Neural crest cell (in vitro differentiated cells): ENCODE results near the gene ABCC8. TPM values are rescaled to one million over a fixed set of nuclear protein-coding genes. Genes with fewer than 3 reads are reported as not detected.

Source experiments
- DNase-seq: peaks from one replicate; pipeline ENCODE4 v3.0.0; 2021; ENCODE audit warnings: low read depth, mixed read lengths, low spot score
- H3K27ac Mint-ChIP-seq: one replicate; pipeline ENCODE4 v1.8.0; 2021; ENCODE audit warnings: mild to moderate bottlenecking, mixed read lengths; ENCODE audit not compliant: unreplicated experiment
- H3K27me3 Mint-ChIP-seq: 2 replicates; pipeline ENCODE4 v1.8.0; 2021; ENCODE audit warnings: low read depth, mild to moderate bottlenecking, mixed read lengths
- H3K36me3 Mint-ChIP-seq: 2 replicates; pipeline ENCODE4 v1.8.0; 2021; ENCODE audit warnings: low read depth, mild to moderate bottlenecking, mixed read lengths
- H3K4me1 Mint-ChIP-seq: 2 replicates; pipeline ENCODE4 v1.8.0; 2021; ENCODE audit warnings: mixed read lengths
- H3K4me3 Mint-ChIP-seq: one replicate; pipeline ENCODE4 v1.8.0; 2021; ENCODE audit warnings: mild to moderate bottlenecking, mixed read lengths
- H3K9me3 Mint-ChIP-seq: 2 replicates; pipeline ENCODE4 v1.8.0; 2021; ENCODE audit warnings: mixed read lengths
- total RNA-seq: library from RNA; stranded (reverse); gene quantifications from 2 replicates; pipeline ENCODE4 v1.2.1, GENCODE V29; 2021
- TF ChIP-seq, protein P1 (sequence below): fragments of 200-600 bp; sonication (generic); conservative IDR thresholded peaks from 2 replicates; pipeline ENCODE4 v1.5.0; 2021; ENCODE audit warnings: antibody characterized with exemption, mild to moderate bottlenecking

Gene ABCC8
- total RNA-seq, 1 donor from 2014 or later: 6.1 TPM

GRCh38 chr11:17378655-17379054 lies 98.0 kb downstream of the ABCC8 start:
- no peak overlapping the region for H3K4me3 Mint-ChIP-seq
- peaks cover 43% of the 10 kb centered on the region for H3K36me3 Mint-ChIP-seq
- no peaks in the 10 kb centered on the region for H3K4me1 Mint-ChIP-seq
- H3K9me3 Mint-ChIP-seq: peaks cover 6% of the 10 kb centered on the region
- H3K27me3 Mint-ChIP-seq: no peaks in the 10 kb centered on the region
- no peak overlapping the region for H3K27ac Mint-ChIP-seq
- TF ChIP-seq, protein P1, sequence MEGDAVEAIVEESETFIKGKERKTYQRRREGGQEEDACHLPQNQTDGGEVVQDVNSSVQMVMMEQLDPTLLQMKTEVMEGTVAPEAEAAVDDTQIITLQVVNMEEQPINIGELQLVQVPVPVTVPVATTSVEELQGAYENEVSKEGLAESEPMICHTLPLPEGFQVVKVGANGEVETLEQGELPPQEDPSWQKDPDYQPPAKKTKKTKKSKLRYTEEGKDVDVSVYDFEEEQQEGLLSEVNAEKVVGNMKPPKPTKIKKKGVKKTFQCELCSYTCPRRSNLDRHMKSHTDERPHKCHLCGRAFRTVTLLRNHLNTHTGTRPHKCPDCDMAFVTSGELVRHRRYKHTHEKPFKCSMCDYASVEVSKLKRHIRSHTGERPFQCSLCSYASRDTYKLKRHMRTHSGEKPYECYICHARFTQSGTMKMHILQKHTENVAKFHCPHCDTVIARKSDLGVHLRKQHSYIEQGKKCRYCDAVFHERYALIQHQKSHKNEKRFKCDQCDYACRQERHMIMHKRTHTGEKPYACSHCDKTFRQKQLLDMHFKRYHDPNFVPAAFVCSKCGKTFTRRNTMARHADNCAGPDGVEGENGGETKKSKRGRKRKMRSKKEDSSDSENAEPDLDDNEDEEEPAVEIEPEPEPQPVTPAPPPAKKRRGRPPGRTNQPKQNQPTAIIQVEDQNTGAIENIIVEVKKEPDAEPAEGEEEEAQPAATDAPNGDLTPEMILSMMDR: no peak
- DNase-seq: no peak

- no peak overlapping the region for H3K4me3 Mint-ChIP-seq
- no peak for DNase-seq
- H3K9me3 Mint-ChIP-seq: peaks cover 15% of the 10 kb centered on the region
- H3K4me1 Mint-ChIP-seq: no peaks in the 10 kb centered on the region
- no peaks in the 10 kb centered on the region for H3K27me3 Mint-ChIP-seq
- TF ChIP-seq, protein P1: no peak
- H3K27ac Mint-ChIP-seq: no peak overlapping the region
- peaks cover 65% of the 10 kb centered on the region for H3K36me3 Mint-ChIP-seq
Measured at GRCh38 chr11:17376493-17376892, 100.2 kb downstream of the ABCC8 start.

DNA sequence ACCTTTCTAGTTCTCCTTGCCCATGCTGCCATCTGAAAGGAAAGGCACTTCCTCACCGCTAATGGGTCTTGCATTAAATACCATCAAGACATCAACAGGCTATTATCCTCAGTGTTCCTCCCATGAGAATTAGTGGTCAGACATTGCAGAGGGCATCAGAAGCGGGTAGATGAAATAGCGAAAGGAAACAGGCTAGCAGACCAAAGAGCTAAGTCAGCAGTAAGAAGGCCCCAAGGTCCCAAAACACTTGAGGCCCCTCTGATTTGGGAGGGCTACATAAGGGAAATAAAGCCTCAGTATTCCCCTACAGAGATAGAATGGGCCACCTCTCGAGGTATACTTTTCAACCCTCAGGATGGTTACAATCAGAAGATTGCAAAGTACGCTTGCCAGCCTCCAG lies 101.1 kb downstream of the ABCC8 start:
- H3K27me3 Mint-ChIP-seq: no peaks in the 10 kb centered on the region
- H3K9me3 Mint-ChIP-seq: peaks cover 23% of the 10 kb centered on the region
- no peak overlapping the region for H3K27ac Mint-ChIP-seq

DNA sequence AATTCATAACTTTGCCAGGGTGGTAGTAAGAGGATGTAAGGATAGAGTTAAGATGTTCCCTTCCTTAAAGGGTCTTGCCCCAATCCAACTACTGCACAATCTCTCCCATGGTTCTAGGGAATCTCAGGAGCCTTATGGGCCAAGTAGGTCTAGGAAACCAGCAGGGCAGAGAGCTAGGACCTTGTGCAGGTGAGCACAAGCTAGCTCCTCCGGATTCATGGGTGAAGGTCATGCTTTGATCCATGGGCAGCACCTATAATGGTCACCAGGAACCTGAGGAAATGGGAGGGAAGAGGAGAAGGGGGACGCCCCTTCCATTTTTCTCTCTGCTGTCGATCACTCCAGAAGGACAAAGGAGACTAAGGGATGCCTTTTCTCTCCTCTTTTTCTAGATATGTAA lies 105.0 kb downstream of the ABCC8 start:
- Mint-ChIP-seq H3K4me1 (no peaks in the 10 kb centered on the region), H3K36me3 (peaks cover 87% of the 10 kb centered on the region), H3K27me3 (no peaks in the 10 kb centered on the region), H3K4me3 (no peak overlapping the region), H3K9me3 (peaks cover 33% of the 10 kb centered on the region), H3K27ac (no peak overlapping the region)
- no peak for DNase-seq
- TF ChIP-seq, protein P1: no peak

More for the DNA sequence above, 101.1 kb downstream of the ABCC8 start:
- peaks cover 75% of the 10 kb centered on the region for H3K36me3 Mint-ChIP-seq
- H3K4me3 Mint-ChIP-seq: no peak overlapping the region
- H3K4me1 Mint-ChIP-seq: no peaks in the 10 kb centered on the region
- TF ChIP-seq, protein P1: no peak
- DNase-seq: no peak

- DNase-seq: no peak
- Mint-ChIP-seq H3K4me1 (no peaks in the 10 kb centered on the region), H3K9me3 (peaks cover 33% of the 10 kb centered on the region), H3K4me3 (no peak overlapping the region), H3K36me3 (peaks cover 90% of the 10 kb centered on the region), H3K27ac (no peak overlapping the region), H3K27me3 (no peaks in the 10 kb centered on the region)
- TF ChIP-seq, protein P1: no peak
Measured at GRCh38 chr11:17369684-17370243, 106.9 kb downstream of the ABCC8 start.
